Measurements from ENCODE around the gene CDC7. TPM values are rescaled to one million over a fixed set of nuclear protein-coding genes. Genes with fewer than 3 reads are reported as not detected.

The CDC7 gene
- 4.4 to 6.3 TPM (median 5.8 TPM) in 5 replicates for total RNA-seq (2022; extraction: Qiagen RNA extraction; ENCODE audit: low read depth)

DNA sequence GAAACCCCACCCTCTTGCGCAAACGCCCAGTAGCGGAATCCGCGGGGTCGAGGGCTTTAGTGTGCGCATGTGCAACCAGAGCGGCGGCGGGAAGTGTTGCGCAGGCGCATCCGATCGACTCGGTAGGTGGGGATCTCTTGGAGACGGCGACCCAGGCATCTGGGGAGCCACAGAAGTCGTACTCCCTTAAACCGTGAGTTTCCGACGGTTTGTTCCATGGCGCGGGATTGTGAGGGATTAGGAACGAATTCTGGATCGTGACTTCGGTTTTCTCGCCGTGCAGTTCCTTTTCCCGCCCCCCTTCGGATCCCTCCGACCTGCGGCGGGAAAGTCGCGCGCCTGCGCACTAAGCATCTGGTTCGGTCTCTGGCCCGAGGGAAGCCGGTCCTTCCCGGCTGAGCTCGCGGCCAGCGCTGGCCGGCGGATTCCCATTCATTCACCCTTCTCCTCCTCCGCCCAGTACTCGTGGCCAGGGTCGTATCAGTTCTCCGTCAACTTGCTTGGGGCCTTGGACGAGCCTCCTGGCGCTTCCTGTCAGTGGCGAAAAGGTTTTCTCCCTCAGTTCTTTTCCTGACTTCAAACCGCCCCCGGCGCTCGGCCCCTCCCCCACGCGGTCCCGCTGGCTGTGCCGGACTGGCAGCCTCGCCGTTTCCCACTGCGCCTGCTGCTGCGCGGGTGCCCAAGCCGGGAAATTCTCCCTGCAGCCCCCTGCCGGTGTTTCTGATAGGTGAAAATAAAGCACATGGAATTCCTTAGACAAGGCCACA is at the start of gene CDC7:
Gene CDC7 (plus strand): TSS at position 96 of the 767 bp plus-strand sequence. CDS start 866 bp downstream, outside the sequence.

Other genes with a start within 250 kb of the CDC7 start
- 0.09 TPM in 1 of 5 replicates, not detected in the others for gene HFM1, start 96.0 kb upstream of the CDC7 start, total RNA-seq (2022; extraction: Qiagen RNA extraction; ENCODE audit: low read depth)